K562 (cell line): ENCODE measurements around the gene IFT172. TPM values are rescaled to one million over a fixed set of nuclear protein-coding genes. Genes with fewer than 3 reads are reported as not detected.
A peak's percentile ranks its signal among the peaks of the same experiment; 100 is the strongest.

Experiments
- ARHGAP35 ChIP-seq: fragments of 450-650 bp; IDR thresholded peaks from 2 replicates; pipeline ENCODE4 v1.6.1; 2018; ENCODE audit not compliant: partially characterized antibody
- ARID2 ChIP-seq: fragments of 450-650 bp; IDR thresholded peaks from 2 replicates; pipeline ENCODE4 v1.6.1; 2017; ENCODE audit warnings: antibody characterized with exemption, mild to moderate bottlenecking
- BHLHE40 ChIP-seq: IDR thresholded peaks from 2 replicates; pipeline ENCODE4 v1.6.1; 2011; ENCODE audit warnings: low read length, improper control_type of control experiment
- CHD1 ChIP-seq: fragments of 200-600 bp; sonication (generic); IDR thresholded peaks from one replicate; pipeline ENCODE4 v1.6.1; 2012; ENCODE audit warnings: mild to moderate bottlenecking, moderate library complexity, low read length, inconsistent platforms
- E2F6 ChIP-seq, 2 experiments: IDR thresholded peaks; 2 replicates each; pipeline ENCODE4 v1.6.1; 2011; ENCODE audit warnings: borderline replicate concordance in 1 of 2, control low read depth in 1 of 2, low read depth in 1 of 2, low read length in 1 of 2, mild to moderate bottlenecking in 1 of 2, mixed read lengths in 1 of 2, moderate library complexity in 1 of 2; ENCODE audit not compliant: insufficient read depth in 1 of 2, insufficient read length in 1 of 2, poor library complexity in 1 of 2, severe bottlenecking in 1 of 2; ENCODE audit errors: extremely low read depth in 1 of 2
- FOXK2 ChIP-seq, 2 experiments: fragments of 450-650 bp; IDR thresholded peaks in 1 of 2; conservative IDR thresholded peaks in 1 of 2; 2 replicates each; pipeline ENCODE4 v1.6.1; 2016; ENCODE audit warnings: low read depth in 2 of 2, mild to moderate bottlenecking in 1 of 2
- HNRNPK ChIP-seq: fragments of 200-400 bp; formaldehyde crosslinking; IDR thresholded peaks from one replicate; pipeline ENCODE4 v1.6.1; 2018; ENCODE audit warnings: mild to moderate bottlenecking, low read depth, low read length; ENCODE audit not compliant: poor library complexity, severe bottlenecking
- HSF4 ChIP-seq: fragments of 250-450 bp; sonication (Bioruptor Pico); IDR thresholded peaks from 2 replicates; pipeline ENCODE4 v2.1.2; 2022; ENCODE audit warnings: mild to moderate bottlenecking, moderate library complexity, borderline replicate concordance
- JUNB ChIP-seq: fragments of 450-650 bp; formaldehyde crosslinking; conservative IDR thresholded peaks from 2 replicates; pipeline ENCODE4 v1.4.0; 2020; ENCODE audit warnings: mild to moderate bottlenecking
- KDM4B ChIP-seq, 2 experiments: fragments of 450-650 bp in 1 of 2; sonication (generic) in 1 of 2; IDR thresholded peaks; 2 replicates each; pipeline ENCODE4 v1.6.1; 2016 to 2017; ENCODE audit warnings: borderline replicate concordance in 2 of 2, antibody characterized with exemption in 1 of 2, low read depth in 1 of 2, mild to moderate bottlenecking in 1 of 2
- NCOA1 ChIP-seq: fragments of 450-650 bp; IDR thresholded peaks from 2 replicates; pipeline ENCODE4 v1.6.1; 2016; ENCODE audit warnings: low read depth
- NFIC ChIP-seq: fragments of 450-650 bp; IDR thresholded peaks from 2 replicates; pipeline ENCODE4 v1.6.1; 2017; ENCODE audit warnings: mild to moderate bottlenecking, inconsistent platforms
- NR2C2 ChIP-seq, 2 experiments: fragments of 200-800 bp in 1 of 2; sonication (Bioruptor generic) in 1 of 2; sonication (generic) in 1 of 2; formaldehyde crosslinking in 1 of 2; IDR thresholded peaks; 2 replicates each; pipeline versions ENCODE4 v1.6.1 to v1.8.0; 2016 to 2022; ENCODE audit warnings: mild to moderate bottlenecking in 1 of 2, missing compliant biosample characterization in 1 of 2, missing genetic modification characterization in 1 of 2, missing genetic modification reagents in 1 of 2
- PHF8 ChIP-seq: fragments of 200-600 bp; sonication (generic); IDR thresholded peaks from 2 replicates; pipeline ENCODE4 v1.6.1; 2012; ENCODE audit warnings: mixed run types, mild to moderate bottlenecking, inconsistent platforms, low read length, moderate library complexity, borderline replicate concordance
- PKNOX1 ChIP-seq: fragments of 450-650 bp; IDR thresholded peaks from 2 replicates; pipeline ENCODE4 v1.6.1; 2016
- PRMT5 ChIP-seq: sonication (generic); formaldehyde crosslinking; IDR thresholded peaks from 2 replicates; pipeline ENCODE4 v1.5.0; 2020; ENCODE audit warnings: missing genetic modification reagents
- SIN3A ChIP-seq, 2 experiments: fragments of 150-350 bp in 1 of 2; IDR thresholded peaks; 2 replicates each; pipeline ENCODE4 v1.6.1; 2011 to 2016; ENCODE audit warnings: borderline replicate concordance in 2 of 2, low read depth in 2 of 2, low read length in 2 of 2, mild to moderate bottlenecking in 2 of 2, moderate library complexity in 2 of 2; ENCODE audit not compliant: control insufficient read depth in 1 of 2
- SNIP1 ChIP-seq: fragments of 450-650 bp; IDR thresholded peaks from 2 replicates; pipeline ENCODE4 v1.7.1; 2017; ENCODE audit warnings: low read depth, mild to moderate bottlenecking
- SUPT5H ChIP-seq: fragments of 450-650 bp; IDR thresholded peaks from 2 replicates; pipeline ENCODE4 v1.6.1; 2016
- ZBTB1 ChIP-seq: sonication (generic); formaldehyde crosslinking; IDR thresholded peaks from 2 replicates; pipeline ENCODE4 v1.8.1; 2023; ENCODE audit warnings: missing genetic modification reagents, low read depth, mild to moderate bottlenecking, borderline replicate concordance
- ZNF175 ChIP-seq: fragments of 200-800 bp; sonication (Bioruptor generic); IDR thresholded peaks from 2 replicates; pipeline ENCODE4 v1.6.1; 2016; ENCODE audit warnings: low read depth, mild to moderate bottlenecking, missing genetic modification characterization, missing compliant biosample characterization
- ZNF263 ChIP-seq: sonication (generic); formaldehyde crosslinking; IDR thresholded peaks from 2 replicates; pipeline ENCODE4 v1.8.0; 2022; ENCODE audit warnings: mild to moderate bottlenecking, missing genetic modification reagents, borderline replicate concordance
- ZNF740 ChIP-seq, 3 experiments: fragments of 200-800 bp in 1 of 3; sonication (Bioruptor generic) in 1 of 3; sonication (generic) in 1 of 3; formaldehyde crosslinking in 1 of 3; IDR thresholded peaks; 2 replicates each; pipeline versions ENCODE4 v1.6.1 to v1.8.0; 2016 to 2022; ENCODE audit warnings: mild to moderate bottlenecking in 2 of 3, missing compliant biosample characterization in 2 of 3, missing genetic modification characterization in 2 of 3, missing genetic modification reagents in 1 of 3
- polyA plus RNA-seq, 8 experiments: library from polyadenylated mRNA; depleted of rRNA in 4 of 8; stranded (reverse) in 5 of 8; unstranded in 3 of 8; fragments of >200 nt; fragmentation: Nextera tagmentation in 2 of 8; fragmentation: Illumina TruSeq in 1 of 8; extraction: Ambion mirVana in 2 of 8; extraction: Trizol in 1 of 8; gene quantifications; 2 replicates each; pipeline versions ENCODE4 v1.2.1 to v1.2.3, GENCODE V29; 2011 to 2014; ENCODE audit warnings: inconsistent platforms in 1 of 8, missing spikeins in 1 of 8
- total RNA-seq, 7 experiments: library from RNA; depleted of rRNA in 6 of 7; stranded (reverse); fragments of >200 nt in 6 of 7; fragmentation: Illumina TruSeq in 2 of 7; extraction: Trizol in 2 of 7; gene quantifications; 2 replicates each; pipeline versions ENCODE4 v1.2.1 to v1.2.3, GENCODE V29; 2011 to 2021; ENCODE audit warnings: low replicate concordance in 1 of 7

Gene IFT172
- total and polyA plus RNA-seq, 9 of the 15 experiments (the other 6 are each of a cell fraction or from before 2014, with no cell fraction given), result 5.6 to 19.1 (median 13.5) TPM

DNA sequence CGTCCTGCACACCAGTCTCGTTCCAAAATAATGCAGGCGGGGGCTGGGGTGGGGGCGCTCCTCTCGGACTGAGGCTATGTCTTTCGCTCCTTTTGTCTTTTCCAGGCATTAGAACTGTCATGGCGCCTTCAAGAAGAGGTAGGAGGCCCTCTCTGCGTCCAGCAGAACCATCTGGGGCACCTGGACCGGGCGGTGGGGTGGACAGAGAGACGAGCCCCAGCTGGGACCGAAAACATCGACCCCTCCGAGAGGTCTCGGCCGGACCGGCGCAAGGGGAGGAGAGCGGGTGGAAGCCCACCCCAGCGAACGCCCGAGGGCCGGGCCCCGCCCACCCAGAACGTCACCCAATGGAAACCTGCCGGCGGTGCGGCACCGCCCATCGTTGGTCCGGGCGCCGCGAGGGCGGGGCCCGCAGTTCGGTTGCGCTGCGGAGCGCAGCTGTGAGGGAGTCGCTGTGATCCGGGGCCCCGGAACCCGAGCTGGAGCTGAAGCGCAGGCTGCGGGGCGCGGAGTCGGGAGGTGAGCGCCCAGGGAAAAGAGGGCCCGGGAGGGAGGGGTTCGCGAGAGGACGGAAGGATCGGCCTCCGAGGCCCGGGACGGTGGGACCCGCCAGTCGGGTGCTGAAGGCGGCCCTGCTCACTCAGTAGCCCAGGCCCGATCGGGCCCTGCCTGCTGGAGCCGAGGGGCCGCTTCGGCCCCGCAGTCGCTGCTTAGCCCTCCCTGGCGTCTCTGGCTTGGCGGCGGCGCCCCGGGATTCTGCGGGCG is 61.1 kb downstream of the IFT172 start, which contains the start of gene NRBP1 (continued):
- TF ChIP-seq HNRNPK, result peak; percentile 80
- peak; percentile 21 for TF ChIP-seq ZBTB1
- TF ChIP-seq JUNB, result 0 out of 2 replicates have a peak, but pooled peaks have one; percentile 12
- peak; percentile 91 for TF ChIP-seq SUPT5H
- TF ChIP-seq ARID2, result no peak
- no peak for TF ChIP-seq NR2C2 (CRISPR knock-in tag; IDR thresholded peaks at IDR 0.05)
- TF ChIP-seq NR2C2 (tag; IDR thresholded peaks at IDR 0.05), result peak; percentile 52; the same call in 1 of the 2 replicates
- no peak for TF ChIP-seq ZNF175 (CRISPR knock-in tag)
- TF ChIP-seq FOXK2 (conservative IDR thresholded peaks at IDR 0.05 in 1 of 2, IDR thresholded peaks at IDR 0.05 in 1 of 2; ENCODE audit: low read depth in 2 of 2), result peak in 1 of 2 experiments; percentile 51; a peak in 1 of 4 replicates
- peak; percentile 48; the same call in 1 of the 2 replicates for TF ChIP-seq ZNF740 (CRISPR knock-in tag; IDR thresholded peaks at IDR 0.05)
- TF ChIP-seq ZNF740 (tag; IDR thresholded peaks at IDR 0.05), result no peak
- TF ChIP-seq SNIP1, result 0 out of 2 replicates have a peak, but pooled peaks have one; percentile 41
- 0 out of 2 replicates have a peak, but pooled peaks have one; percentile 72 for TF ChIP-seq PRMT5
- no peak for TF ChIP-seq HSF4 (CRISPR knock-in tag)
- 0 out of 2 replicates have a peak, but pooled peaks have one; percentile 11 for TF ChIP-seq BHLHE40
- TF ChIP-seq NFIC, result peak; percentile 35
- peak; percentile 71 to 79 for TF ChIP-seq SIN3A (IDR thresholded peaks at IDR 0.05; ENCODE audit: borderline replicate concordance in 2 of 2, control insufficient read depth in 1 of 2, low read depth in 2 of 2, low read length in 2 of 2)
- no peak for TF ChIP-seq ARHGAP35
- peak; percentile 98 for TF ChIP-seq PHF8
- TF ChIP-seq PKNOX1, result 0 out of 2 replicates have a peak, but pooled peaks have one; percentile 16
- TF ChIP-seq NCOA1, result 0 out of 2 replicates have a peak, but pooled peaks have one; percentile 28
- TF ChIP-seq E2F6 (IDR thresholded peaks at IDR 0.05; ENCODE audit: borderline replicate concordance in 1 of 2, extremely low read depth in 1 of 2, insufficient read depth in 1 of 2, insufficient read length in 1 of 2, low read depth in 1 of 2, low read length in 1 of 2, poor library complexity in 1 of 2, severe bottlenecking in 1 of 2), result peak in 1 of 2 experiments; percentile 9
- peak; percentile 43 for TF ChIP-seq CHD1
- TF ChIP-seq KDM4B (IDR thresholded peaks at IDR 0.05; ENCODE audit: borderline replicate concordance in 2 of 2, low read depth in 1 of 2), result 0 out of 4 replicates have a peak, but pooled peaks of 1 of the 2 experiments have one; percentile 45
- TF ChIP-seq ZNF263 (CRISPR knock-in tag), result 0 out of 2 replicates have a peak, but pooled peaks have one; percentile 35
